Activated CD4-positive, alpha-beta T cell treated with anti-CD3 and anti-CD28 coated beads for 36 hours (primary cell): Measurements from ENCODE around the gene PRLHR. TPM values are rescaled to one million over a fixed set of nuclear protein-coding genes. Genes with fewer than 3 reads are reported as not detected.

Experiments used
- ATAC-seq: fragments of 200-7000 bp; cut with Tn5 transposase; one replicate; pipeline ENCODE4 v1.10.0; 2021; ENCODE audit warnings: mild to moderate bottlenecking, moderate library complexity
- CTCF ChIA-PET: fragments of 350-600 bp; sonication (Branson Sonifier 250); formaldehyde crosslinking; loops from one replicate; lab custom pipeline; 2021; ENCODE audit warnings: antibody characterized with exemption; lab: Charles Lee
- POLR2A ChIA-PET: fragments of 350-600 bp; sonication (Branson Sonifier 250); formaldehyde crosslinking; loops from one replicate; lab custom pipeline; 2021; ENCODE audit warnings: antibody characterized with exemption, inconsistent platforms; lab: Charles Lee
- DNase-seq: peaks from one replicate; pipeline ENCODE4 v3.0.0-alpha.2; 2020
- H3K27ac Mint-ChIP-seq: one replicate; pipeline ENCODE4 v1.8.0; 2021; ENCODE audit warnings: mixed read lengths
- H3K27me3 Mint-ChIP-seq: one replicate; pipeline ENCODE4 v1.8.0; 2021; ENCODE audit warnings: mixed read lengths
- H3K36me3 Mint-ChIP-seq: one replicate; pipeline ENCODE4 v1.8.0; 2021; ENCODE audit warnings: low read depth, mixed read lengths
- H3K4me1 Mint-ChIP-seq: one replicate; pipeline ENCODE4 v1.8.0; 2021; ENCODE audit warnings: mixed read lengths
- H3K4me3 Mint-ChIP-seq: one replicate; pipeline ENCODE4 v1.8.0; 2021; ENCODE audit warnings: mild to moderate bottlenecking, moderate library complexity, mixed read lengths
- H3K9me3 Mint-ChIP-seq: one replicate; pipeline ENCODE4 v1.8.0; 2021; ENCODE audit warnings: low read depth, mixed read lengths
- intact Hi-C, 2 experiments: fragments of 100-400 bp; cut with DNase I in 1 of 2; cut with micrococcal nuclease in 1 of 2; formaldehyde crosslinking; loops; one replicate each; pipeline versions ENCODE4 v1.14.2 to v1.15.1; 2022 to 2024; cut with DNase I, micrococcal nuclease
- total RNA-seq, 2 experiments: library from RNA; stranded (reverse); gene quantifications; one replicate each; pipeline ENCODE4 v1.2.3, GENCODE V29; 2021

Gene PRLHR
- total RNA-seq, 2 experiments from 2014 or later, result not detected

DNA sequence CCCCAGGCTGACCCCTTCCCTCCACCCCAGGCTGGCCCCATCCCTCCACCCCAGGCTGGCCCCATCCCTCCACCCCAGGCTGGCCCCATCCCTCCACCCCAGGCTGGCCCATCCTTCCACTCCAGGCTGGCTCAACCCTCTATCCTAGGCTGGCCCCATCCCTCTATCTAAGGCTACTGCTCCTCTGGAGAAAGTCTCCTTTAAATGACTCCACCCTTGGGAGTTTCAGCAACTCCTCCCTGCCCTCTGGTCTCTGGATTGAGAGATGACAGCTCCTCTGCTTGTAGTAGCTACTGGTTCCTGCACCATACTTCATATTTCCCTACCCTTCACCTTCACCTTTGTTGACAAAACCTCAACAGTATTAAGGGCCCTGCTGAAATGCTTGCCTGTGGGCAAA lies 8.5 kb downstream of the PRLHR start:
- H3K27ac Mint-ChIP-seq, result no peak overlapping the region

DNA sequence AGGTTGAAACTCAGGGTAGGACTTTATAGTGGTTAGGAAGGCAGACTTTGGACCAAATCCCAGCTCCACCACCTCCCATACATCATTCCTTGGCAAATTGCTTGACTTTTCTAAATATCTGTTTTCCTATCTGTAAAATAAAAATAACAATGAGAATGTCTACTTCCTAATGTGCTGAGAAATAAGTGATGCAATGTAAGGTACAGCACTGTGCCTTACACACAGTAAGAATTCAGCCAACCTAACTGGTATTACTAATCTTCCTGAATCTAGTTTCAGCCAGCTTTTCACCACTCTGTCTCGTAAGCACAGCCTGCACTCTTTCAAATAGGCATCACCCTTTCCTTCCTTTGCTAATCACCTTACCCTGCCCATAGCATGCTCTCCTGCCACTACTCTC lies 9.7 kb downstream of the PRLHR start:
- H3K9me3 Mint-ChIP-seq, result peaks cover 2% of the 10 kb centered on the region
- no peaks in the 10 kb centered on the region for H3K4me1 Mint-ChIP-seq
- H3K36me3 Mint-ChIP-seq, result no peaks in the 10 kb centered on the region
- DNase-seq, result no peak
- POLR2A ChIA-PET, result no interaction called here
- no peaks in the 10 kb centered on the region for H3K27me3 Mint-ChIP-seq
- intact Hi-C loops, result no loop called here
- CTCF ChIA-PET, result no interaction called here
- ATAC-seq, result peak; percentile 42
- H3K4me3 Mint-ChIP-seq, result no peak overlapping the region
- H3K27ac Mint-ChIP-seq, result no peak overlapping the region

More for the DNA sequence above, 8.5 kb downstream of the PRLHR start:
- Mint-ChIP-seq H3K4me1 (no peaks in the 10 kb centered on the region), H3K9me3 (peaks cover under 1% of the 10 kb centered on the region), H3K36me3 (no peaks in the 10 kb centered on the region), H3K4me3 (no peak overlapping the region), H3K27me3 (peaks cover under 1% of the 10 kb centered on the region)
- DNase-seq (no peak), ATAC-seq (no peak)
- POLR2A ChIA-PET, result no interaction called here
- intact Hi-C loops, result no loop called here
- CTCF ChIA-PET, result no interaction called here

DNA sequence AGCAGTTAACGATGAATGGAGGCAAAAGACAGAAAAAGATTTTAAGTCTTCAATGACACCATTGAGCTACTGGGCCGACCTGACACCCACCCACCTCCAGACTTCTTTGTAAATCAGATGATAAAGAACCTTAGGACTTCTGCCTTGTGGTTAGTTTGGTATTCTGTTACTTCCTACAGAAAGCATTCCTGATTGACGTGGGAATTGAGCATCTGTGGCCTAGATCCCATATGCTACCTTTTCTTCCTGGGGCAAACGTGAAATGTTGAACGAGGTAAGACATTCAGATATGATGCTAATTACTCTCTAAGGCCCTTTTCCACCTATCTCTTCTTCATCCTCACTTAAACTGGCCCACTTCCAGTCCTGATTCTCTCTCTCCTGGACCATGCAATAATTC lies 10.2 kb downstream of the PRLHR start:
- H3K4me1 Mint-ChIP-seq, result no peaks in the 10 kb centered on the region
- ATAC-seq, result no peak

DNA sequence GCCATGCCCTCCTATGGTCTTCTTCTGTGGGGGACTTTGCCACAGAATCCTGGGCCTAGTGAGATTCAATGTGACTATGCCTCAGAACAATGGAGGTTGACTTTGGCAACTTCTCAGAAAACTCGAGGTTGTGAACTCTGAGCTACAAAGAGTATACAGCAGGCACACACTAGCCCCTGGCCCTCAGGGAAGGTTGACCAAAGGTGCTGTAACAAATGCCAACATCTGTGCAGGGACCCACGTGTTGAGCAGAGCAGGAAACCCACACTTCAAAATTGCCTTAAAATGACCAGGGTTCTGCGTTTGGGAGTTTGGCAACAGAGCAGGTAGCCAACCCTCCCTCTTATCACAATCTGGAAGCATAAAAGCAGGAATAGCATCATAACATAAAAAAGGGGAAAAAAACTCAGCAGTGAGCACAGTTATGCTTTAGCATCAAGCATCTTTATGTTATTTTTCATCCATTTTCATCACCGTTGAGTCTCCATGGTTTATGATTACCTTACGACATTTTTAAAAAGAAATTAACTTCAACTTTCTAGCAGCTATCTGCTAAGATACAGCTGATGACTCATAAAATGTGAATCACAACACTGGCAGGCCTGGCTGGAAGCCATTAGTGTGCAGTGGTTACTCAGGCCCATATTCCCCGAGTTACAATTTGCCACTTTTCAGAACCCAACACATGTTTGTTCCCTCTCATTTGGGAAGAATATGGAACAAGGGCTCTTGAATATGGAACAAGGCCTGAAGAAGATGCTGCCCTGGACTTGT lies 11.1 kb downstream of the PRLHR start:
- no peak overlapping the region for H3K4me3 Mint-ChIP-seq
- ChIA-PET POLR2A (no interaction called here), CTCF (interaction anchor here (0.7 to 1.2 kb wide), 2 partner anchors 15 to 136 kb away, joined by 3 to 4 read pairs; no protein-coding TSS in a partner anchor)
- intact Hi-C loops, result no loop called here
- ATAC-seq (no peak), DNase-seq (no peak)
- no peak overlapping the region for H3K27ac Mint-ChIP-seq
- no peaks in the 10 kb centered on the region for H3K4me1 Mint-ChIP-seq
- H3K9me3 Mint-ChIP-seq, result peaks cover 2% of the 10 kb centered on the region
- no peaks in the 10 kb centered on the region for H3K36me3 Mint-ChIP-seq
- no peaks in the 10 kb centered on the region for H3K27me3 Mint-ChIP-seq

More for the DNA sequence above, 10.2 kb downstream of the PRLHR start:
- no peak overlapping the region for H3K27ac Mint-ChIP-seq
- intact Hi-C loops, result no loop called here
- H3K9me3 Mint-ChIP-seq, result peaks cover 2% of the 10 kb centered on the region
- no peaks in the 10 kb centered on the region for H3K36me3 Mint-ChIP-seq
- ChIA-PET CTCF (interaction anchor here (1.2 kb wide), 1 partner anchor 135 kb away, joined by 3 read pairs; no protein-coding TSS in a partner anchor), POLR2A (no interaction called here)
- H3K27me3 Mint-ChIP-seq, result no peaks in the 10 kb centered on the region
- no peak for DNase-seq
- H3K4me3 Mint-ChIP-seq, result no peak overlapping the region

DNA sequence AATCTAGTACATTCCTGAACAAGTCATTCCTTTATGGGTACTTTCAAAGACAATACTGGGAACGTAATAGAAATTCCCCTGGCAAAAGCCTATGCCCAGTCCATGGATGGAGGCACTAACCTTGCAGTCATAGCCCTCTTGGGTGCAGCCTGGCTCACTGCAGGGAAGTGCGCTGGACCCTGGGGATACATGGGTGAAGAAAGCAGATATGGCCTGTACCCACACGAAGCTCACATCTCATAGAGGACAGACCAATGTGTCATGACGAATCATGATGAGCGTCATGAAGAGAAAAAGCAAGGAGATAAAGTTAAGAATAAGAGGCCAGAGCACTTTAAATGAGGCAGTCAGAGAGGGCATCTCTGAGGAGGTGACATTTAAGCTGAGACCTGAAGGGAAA lies 11.8 kb downstream of the PRLHR start:
- intact Hi-C loops, result no loop called here
- DNase-seq (no peak), ATAC-seq (no peak)
- CTCF ChIA-PET, result interaction anchor here (3.9 kb wide), 1 partner anchor 15 kb away, joined by 14 read pairs; no protein-coding TSS in a partner anchor
- H3K27me3 Mint-ChIP-seq, result no peaks in the 10 kb centered on the region
- H3K4me1 Mint-ChIP-seq, result no peaks in the 10 kb centered on the region
- no peak overlapping the region for H3K4me3 Mint-ChIP-seq
- peaks cover 2% of the 10 kb centered on the region for H3K9me3 Mint-ChIP-seq
- H3K36me3 Mint-ChIP-seq, result no peaks in the 10 kb centered on the region
- no peak overlapping the region for H3K27ac Mint-ChIP-seq
- POLR2A ChIA-PET, result no interaction called here

DNA sequence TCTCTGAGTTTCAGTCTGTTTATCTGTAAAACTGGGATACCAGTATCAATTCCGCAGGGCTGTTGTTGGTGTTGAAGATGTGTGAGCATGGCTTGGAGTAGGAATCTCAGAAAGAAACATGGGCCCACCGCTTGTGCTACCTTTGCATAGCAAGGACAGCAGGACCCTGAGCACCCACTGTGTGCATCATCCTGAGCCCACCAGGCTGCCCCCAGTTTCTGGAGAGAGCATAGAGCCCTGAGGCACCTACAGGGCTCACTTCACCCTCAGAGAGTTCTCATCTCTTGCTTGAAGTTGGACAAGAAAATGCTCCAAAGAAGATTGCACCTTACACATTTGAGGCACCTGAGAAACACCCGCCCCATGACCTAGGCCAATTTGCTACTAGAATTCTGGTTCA lies 12.9 kb downstream of the PRLHR start:
- intact Hi-C loops, result no loop called here
- no peak for ATAC-seq
- H3K4me3 Mint-ChIP-seq, result no peak overlapping the region
- ChIA-PET CTCF (interaction anchor here (3.9 kb wide), 1 partner anchor 14 kb away, joined by 14 read pairs; no protein-coding TSS in a partner anchor), POLR2A (no interaction called here)
- H3K27me3 Mint-ChIP-seq, result no peaks in the 10 kb centered on the region
- H3K4me1 Mint-ChIP-seq, result no peaks in the 10 kb centered on the region
- H3K27ac Mint-ChIP-seq, result no peak overlapping the region
- no peak for DNase-seq
- H3K9me3 Mint-ChIP-seq, result peaks cover 2% of the 10 kb centered on the region
- H3K36me3 Mint-ChIP-seq, result no peaks in the 10 kb centered on the region

DNA sequence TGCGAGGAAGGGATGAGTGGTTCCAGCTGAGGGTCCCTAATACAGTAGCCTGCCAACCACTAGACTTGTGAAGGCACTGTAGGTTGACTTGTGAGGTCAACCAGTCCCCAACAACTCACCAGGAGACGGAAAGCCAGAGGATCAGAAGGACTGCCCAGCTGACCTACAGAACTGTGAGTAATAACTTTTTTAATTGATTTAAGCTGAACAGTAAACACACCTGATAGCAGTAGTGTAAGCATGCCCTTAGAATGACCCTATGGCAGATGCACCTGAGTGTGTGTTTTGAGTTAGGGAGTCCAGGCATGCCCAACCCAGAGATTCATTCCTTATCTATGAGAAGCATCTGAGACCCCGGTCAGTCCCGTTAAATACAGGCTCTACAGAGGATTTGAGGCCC lies 14.1 kb downstream of the PRLHR start:
- Mint-ChIP-seq H3K27me3 (no peaks in the 10 kb centered on the region), H3K4me3 (no peak overlapping the region), H3K9me3 (peaks cover 2% of the 10 kb centered on the region), H3K4me1 (no peaks in the 10 kb centered on the region), H3K27ac (no peak overlapping the region), H3K36me3 (no peaks in the 10 kb centered on the region)
- POLR2A ChIA-PET, result no interaction called here
- ATAC-seq, result no peak
- CTCF ChIA-PET, result interaction anchor here (1.5 to 3.9 kb wide), 2 partner anchors 13 to 123 kb away, joined by 5 to 14 read pairs; no protein-coding TSS in a partner anchor
- intact Hi-C loops, result no loop called here
- DNase-seq, result no peak

DNA sequence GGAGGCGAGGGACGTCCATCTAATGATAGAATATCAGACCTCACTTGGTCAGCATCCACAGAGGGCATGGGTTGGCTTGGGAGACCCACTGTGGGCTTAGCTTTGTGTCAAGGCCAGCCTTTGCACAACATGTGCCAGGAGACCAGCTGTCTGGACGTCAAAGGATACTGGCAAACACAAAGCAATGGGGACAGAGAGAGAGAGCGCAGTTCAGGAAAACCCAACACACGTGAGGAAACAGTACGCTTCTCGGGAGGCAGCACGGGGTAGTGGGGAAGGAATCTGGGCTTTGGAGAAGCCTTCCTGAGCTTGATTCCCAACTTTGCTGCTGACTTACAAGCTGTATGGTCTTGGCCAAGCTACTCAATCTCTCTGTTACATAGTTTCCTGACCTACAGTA lies 14.7 kb downstream of the PRLHR start:
- no peaks in the 10 kb centered on the region for H3K36me3 Mint-ChIP-seq
- H3K4me1 Mint-ChIP-seq, result no peaks in the 10 kb centered on the region
- DNase-seq (no peak), ATAC-seq (no peak)
- H3K4me3 Mint-ChIP-seq, result no peak overlapping the region
- H3K27ac Mint-ChIP-seq, result no peak overlapping the region
- ChIA-PET CTCF (interaction anchor here (1.5 to 3.9 kb wide), 2 partner anchors 12 to 124 kb away, joined by 5 to 14 read pairs; no protein-coding TSS in a partner anchor), POLR2A (no interaction called here)
- H3K9me3 Mint-ChIP-seq, result peaks cover 2% of the 10 kb centered on the region
- no peaks in the 10 kb centered on the region for H3K27me3 Mint-ChIP-seq
- intact Hi-C loops, result no loop called here

DNA sequence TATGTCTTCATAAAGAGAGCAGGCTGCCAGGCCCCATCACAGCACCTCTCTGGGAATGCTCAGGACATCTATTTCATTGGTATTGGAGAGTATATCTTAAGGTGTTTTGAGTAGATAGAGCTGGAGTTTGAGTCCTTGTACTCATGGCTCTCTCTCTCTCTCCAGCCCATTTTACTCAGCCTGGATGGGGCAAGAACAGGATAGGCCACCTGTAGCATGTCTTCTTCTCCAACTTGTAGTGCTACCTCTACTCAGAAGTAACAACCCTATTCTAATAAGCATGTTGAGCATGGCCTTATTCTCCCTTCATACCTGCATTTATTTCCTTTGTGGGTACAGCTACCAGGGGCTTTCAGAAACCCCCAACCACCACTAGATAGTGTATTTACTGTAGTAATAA lies 21.9 kb downstream of the PRLHR start:
- H3K27me3 Mint-ChIP-seq, result no peaks in the 10 kb centered on the region
- H3K4me1 Mint-ChIP-seq, result peaks cover 2% of the 10 kb centered on the region
- no peak overlapping the region for H3K27ac Mint-ChIP-seq
- ChIA-PET CTCF (no interaction called here), POLR2A (no interaction called here)
- DNase-seq (no peak), ATAC-seq (no peak)
- intact Hi-C loops, result no loop called here
- H3K4me3 Mint-ChIP-seq, result no peak overlapping the region
- H3K9me3 Mint-ChIP-seq, result no peaks in the 10 kb centered on the region
- H3K36me3 Mint-ChIP-seq, result no peaks in the 10 kb centered on the region

DNA sequence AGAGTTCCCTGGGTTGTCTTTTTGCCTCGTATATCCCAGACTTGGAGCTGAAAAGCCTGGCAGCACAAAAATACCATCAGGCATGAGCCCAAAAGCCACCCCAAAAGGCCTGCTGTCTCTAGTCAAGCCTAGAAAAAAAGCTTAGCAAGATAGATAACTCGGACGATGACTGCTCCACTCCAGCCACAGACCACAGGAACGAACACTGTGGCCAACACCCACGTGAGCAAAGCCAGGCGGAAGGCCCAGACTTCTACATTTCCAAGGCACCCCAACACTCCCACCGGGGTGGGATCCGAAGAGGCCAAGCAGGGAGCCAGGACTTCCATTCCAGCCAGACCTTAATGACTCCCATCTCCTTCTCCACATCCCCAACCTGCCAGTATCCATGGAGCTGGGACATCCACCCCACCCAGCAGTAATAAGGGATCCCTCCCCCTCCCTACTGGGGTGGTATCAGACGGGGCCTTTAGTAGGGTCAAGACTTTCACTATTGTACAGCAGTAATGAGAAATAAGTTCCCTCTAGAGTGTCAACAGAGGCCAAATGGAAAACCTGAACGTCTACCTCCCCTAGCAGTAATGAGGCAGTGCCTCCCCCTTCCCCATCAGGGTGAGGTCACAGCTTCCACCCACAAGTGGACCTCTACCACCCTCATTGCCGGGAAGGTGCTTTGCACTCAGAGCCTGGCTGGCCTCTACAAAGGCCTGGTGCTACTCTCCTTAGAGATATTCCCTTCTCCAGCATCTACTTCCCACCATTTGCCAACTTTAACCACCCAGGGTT lies 23.0 kb downstream of the PRLHR start:
- Mint-ChIP-seq H3K27ac (no peak overlapping the region), H3K27me3 (no peaks in the 10 kb centered on the region), H3K36me3 (no peaks in the 10 kb centered on the region), H3K4me3 (no peak overlapping the region), H3K4me1 (peaks cover 4% of the 10 kb centered on the region), H3K9me3 (no peaks in the 10 kb centered on the region)
- intact Hi-C loops, result no loop called here
- DNase-seq (no peak), ATAC-seq (no peak)
- ChIA-PET POLR2A (no interaction called here), CTCF (interaction anchor here (0.6 kb wide), 1 partner anchor 300 kb away, joined by 4 read pairs; no protein-coding TSS in a partner anchor)

DNA sequence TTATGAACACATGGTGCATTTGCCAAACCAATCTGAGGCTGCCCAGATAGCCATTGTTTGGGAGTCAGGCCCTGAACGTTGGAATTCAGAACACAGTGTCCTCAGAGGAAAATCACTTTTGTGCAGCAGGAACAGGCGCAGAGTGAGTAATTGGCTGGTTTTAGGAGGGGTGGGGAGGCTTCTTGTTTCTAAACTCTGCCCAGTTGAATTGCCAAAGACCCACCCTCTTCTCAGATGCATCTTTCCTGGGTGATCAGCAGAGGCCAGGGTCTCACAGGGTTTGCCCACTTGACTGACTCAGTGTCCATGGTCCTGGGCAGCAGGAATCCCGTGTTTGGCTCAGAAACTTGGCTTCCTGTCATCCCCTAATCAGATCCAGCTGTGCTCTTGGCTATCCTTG lies 24.3 kb downstream of the PRLHR start:
- no peak overlapping the region for H3K27ac Mint-ChIP-seq
- CTCF ChIA-PET, result interaction anchor here (0.6 kb wide), 1 partner anchor 619 kb away, joined by 4 read pairs; no protein-coding TSS in a partner anchor
- POLR2A ChIA-PET, result no interaction called here
- ATAC-seq (no peak), DNase-seq (no peak)
- no peaks in the 10 kb centered on the region for H3K9me3 Mint-ChIP-seq
- no peaks in the 10 kb centered on the region for H3K36me3 Mint-ChIP-seq
- intact Hi-C loops, result no loop called here
- no peaks in the 10 kb centered on the region for H3K27me3 Mint-ChIP-seq
- no peak overlapping the region for H3K4me3 Mint-ChIP-seq
- peaks cover 4% of the 10 kb centered on the region for H3K4me1 Mint-ChIP-seq
